ENCODE results near the gene HES5. TPM values are rescaled to one million over a fixed set of nuclear protein-coding genes. Genes with fewer than 3 reads are reported as not detected.

HES5 gene
- total RNA-seq, 1 experiment from 2014 or later, result not detected

DNA sequence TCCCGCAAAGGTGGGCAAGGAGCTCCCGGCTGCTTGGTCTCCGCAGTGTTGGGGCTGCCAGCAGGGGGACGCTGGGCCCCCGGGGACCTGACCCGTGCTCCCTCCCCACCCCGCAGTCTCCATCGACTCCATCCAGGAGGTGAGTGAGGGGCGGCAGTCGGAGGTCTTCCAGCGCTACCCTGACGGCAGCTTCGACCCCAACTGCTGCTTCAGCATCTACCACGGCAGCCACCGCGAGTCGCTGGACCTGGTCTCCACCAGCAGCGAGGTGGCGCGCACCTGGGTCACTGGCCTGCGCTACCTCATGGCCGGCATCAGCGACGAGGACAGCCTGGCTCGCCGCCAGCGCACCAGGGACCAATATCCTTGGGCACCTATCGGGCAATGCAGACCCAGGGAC, 50.4 kb downstream of the HES5 start:
- no CpG with 5 or more reads among the region's 28 CpGs for WGBS (ENCODE audit: extremely low coverage, insufficient read length, low lambda C conversion rate)
- Histone ChIP-seq H3K4ac (ENCODE audit: low read depth, low read length) (no peak overlapping the region), H3K27me3 (ENCODE audit: insufficient read depth, low read length) (no peaks in the 10 kb centered on the region), H4K91ac (ENCODE audit: insufficient read length, low read depth, low read length) (no peak overlapping the region), H3K23ac (ENCODE audit: insufficient read length, low read depth, low read length) (no peak overlapping the region), H3K9ac (ENCODE audit: extremely low read depth, insufficient read length, low read length) (no peak overlapping the region), H3K14ac (ENCODE audit: insufficient read depth, low read length) (no peak overlapping the region; the same call in 1 of the 2 replicates), H2BK15ac (ENCODE audit: low read depth, low read length) (no peak overlapping the region), H3K79me2 (ENCODE audit: insufficient read depth, low read length) (no peaks in the 10 kb centered on the region), H3K23me2 (ENCODE audit: insufficient read length, low read depth, low read length, poor library complexity, severe bottlenecking) (no peaks in the 10 kb centered on the region), H3K9me3 (ENCODE audit: control insufficient read depth, low read depth, low read length) (no peaks in the 10 kb centered on the region), H3K56ac (ENCODE audit: insufficient read length, low read depth, low read length) (no peak overlapping the region), H2BK120ac (ENCODE audit: low read depth, low read length, poor library complexity, severe bottlenecking) (no peak overlapping the region), H4K5ac (ENCODE audit: insufficient read length, low read depth, low read length) (no peak overlapping the region), H3K27ac (ENCODE audit: insufficient read length, low read depth, low read length) (no peak overlapping the region), H2AK5ac (ENCODE audit: insufficient read length, low read length) (no peak overlapping the region), H4K8ac (replicated peaks; ENCODE audit: insufficient read length, low read depth, low read length) (no peak overlapping the region), H3T11ph (ENCODE audit: low read length) (no peak overlapping the region), H3K79me1 (ENCODE audit: insufficient read depth, low read depth, low read length, poor library complexity, severe bottlenecking) (no peaks in the 10 kb centered on the region), H4K20me1 (ENCODE audit: control insufficient read depth, insufficient read depth, insufficient read length) (no peaks in the 10 kb centered on the region), H3K4me1 (ENCODE audit: insufficient read depth, low read length) (no peaks in the 10 kb centered on the region), H2AFZ (ENCODE audit: low read length) (no peak overlapping the region), H2BK5ac (ENCODE audit: insufficient read length, low read length) (no peak overlapping the region), H2BK20ac (ENCODE audit: low read depth, low read length, poor library complexity, severe bottlenecking) (no peak overlapping the region), H3K4me2 (ENCODE audit: insufficient read depth, insufficient read length, low read length) (no peak overlapping the region), H2BK12ac (ENCODE audit: insufficient read length, low read depth, low read length) (no peak overlapping the region), H3K18ac (ENCODE audit: insufficient read length, low read depth, low read length) (no peak overlapping the region)
- TF ChIP-seq, protein P1, sequence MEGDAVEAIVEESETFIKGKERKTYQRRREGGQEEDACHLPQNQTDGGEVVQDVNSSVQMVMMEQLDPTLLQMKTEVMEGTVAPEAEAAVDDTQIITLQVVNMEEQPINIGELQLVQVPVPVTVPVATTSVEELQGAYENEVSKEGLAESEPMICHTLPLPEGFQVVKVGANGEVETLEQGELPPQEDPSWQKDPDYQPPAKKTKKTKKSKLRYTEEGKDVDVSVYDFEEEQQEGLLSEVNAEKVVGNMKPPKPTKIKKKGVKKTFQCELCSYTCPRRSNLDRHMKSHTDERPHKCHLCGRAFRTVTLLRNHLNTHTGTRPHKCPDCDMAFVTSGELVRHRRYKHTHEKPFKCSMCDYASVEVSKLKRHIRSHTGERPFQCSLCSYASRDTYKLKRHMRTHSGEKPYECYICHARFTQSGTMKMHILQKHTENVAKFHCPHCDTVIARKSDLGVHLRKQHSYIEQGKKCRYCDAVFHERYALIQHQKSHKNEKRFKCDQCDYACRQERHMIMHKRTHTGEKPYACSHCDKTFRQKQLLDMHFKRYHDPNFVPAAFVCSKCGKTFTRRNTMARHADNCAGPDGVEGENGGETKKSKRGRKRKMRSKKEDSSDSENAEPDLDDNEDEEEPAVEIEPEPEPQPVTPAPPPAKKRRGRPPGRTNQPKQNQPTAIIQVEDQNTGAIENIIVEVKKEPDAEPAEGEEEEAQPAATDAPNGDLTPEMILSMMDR (conservative IDR thresholded peaks at IDR 0.05), result 0 out of 3 replicates have a peak, but pooled peaks have one; percentile 23
- H3K27ac Mint-ChIP-seq, result no peak overlapping the region
- H3K36me3 Mint-ChIP-seq (ENCODE audit: insufficient read depth in 1 of 3, low read depth in 3 of 3), result no peaks in the 10 kb centered on the region
- H3K9me3 Mint-ChIP-seq, result no peaks in the 10 kb centered on the region
- DNase-seq, result no peak
- H3K27me3 Mint-ChIP-seq (ENCODE audit: low read depth), result peaks cover 4% of the 10 kb centered on the region
- H3K4me3 Mint-ChIP-seq, result no peak overlapping the region
- H3K4me1 Mint-ChIP-seq, result peaks cover 0 to 12% of the 10 kb centered on the region in 2 experiments; a peak in 2 of 4 replicates
